Measurements from ENCODE around the gene AGBL1. TPM values are rescaled to one million over a fixed set of nuclear protein-coding genes. Genes with fewer than 3 reads are reported as not detected.

AGBL1 gene
- total and polyA plus RNA-seq, 8 donors, result under 0.01 to 0.18 TPM; not detected in 6

DNA sequence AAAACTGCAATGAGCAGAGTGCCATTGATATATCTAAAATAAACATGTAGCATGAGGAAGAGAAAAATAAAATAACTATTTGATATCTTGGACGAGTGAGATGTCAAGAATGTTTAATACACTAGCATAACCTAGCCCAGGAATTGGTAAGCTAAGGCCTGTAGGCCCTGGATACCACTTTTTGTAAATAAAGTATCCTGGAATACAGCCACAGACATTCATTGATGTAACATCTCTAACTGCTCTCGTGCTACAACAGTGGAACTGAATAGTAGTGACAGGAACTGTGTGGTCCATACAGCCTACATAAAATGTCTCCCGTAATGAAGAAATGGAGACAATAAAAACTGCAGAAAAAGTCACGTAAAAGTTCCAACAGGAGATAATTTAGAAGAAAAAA lies 869.0 kb downstream of the AGBL1 start:
- Histone ChIP-seq H3K4me3 (no peak overlapping the region), H3K9me3 (no peaks in the 10 kb centered on the region), H3K4me1 (no peaks in the 10 kb centered on the region), H3K36me3 (no peaks in the 10 kb centered on the region), H3K27me3 (no peaks in the 10 kb centered on the region), H3K27ac (no peak overlapping the region)
- TF ChIP-seq POLR2A (IDR thresholded peaks at IDR 0.05) (no peak), POLR2AphosphoS5 (IDR thresholded peaks at IDR 0.05) (no peak), EP300 (IDR thresholded peaks at IDR 0.05) (no peak)
- TF ChIP-seq, protein P1, sequence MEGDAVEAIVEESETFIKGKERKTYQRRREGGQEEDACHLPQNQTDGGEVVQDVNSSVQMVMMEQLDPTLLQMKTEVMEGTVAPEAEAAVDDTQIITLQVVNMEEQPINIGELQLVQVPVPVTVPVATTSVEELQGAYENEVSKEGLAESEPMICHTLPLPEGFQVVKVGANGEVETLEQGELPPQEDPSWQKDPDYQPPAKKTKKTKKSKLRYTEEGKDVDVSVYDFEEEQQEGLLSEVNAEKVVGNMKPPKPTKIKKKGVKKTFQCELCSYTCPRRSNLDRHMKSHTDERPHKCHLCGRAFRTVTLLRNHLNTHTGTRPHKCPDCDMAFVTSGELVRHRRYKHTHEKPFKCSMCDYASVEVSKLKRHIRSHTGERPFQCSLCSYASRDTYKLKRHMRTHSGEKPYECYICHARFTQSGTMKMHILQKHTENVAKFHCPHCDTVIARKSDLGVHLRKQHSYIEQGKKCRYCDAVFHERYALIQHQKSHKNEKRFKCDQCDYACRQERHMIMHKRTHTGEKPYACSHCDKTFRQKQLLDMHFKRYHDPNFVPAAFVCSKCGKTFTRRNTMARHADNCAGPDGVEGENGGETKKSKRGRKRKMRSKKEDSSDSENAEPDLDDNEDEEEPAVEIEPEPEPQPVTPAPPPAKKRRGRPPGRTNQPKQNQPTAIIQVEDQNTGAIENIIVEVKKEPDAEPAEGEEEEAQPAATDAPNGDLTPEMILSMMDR (IDR thresholded peaks at IDR 0.05), result no peak
- 61 to 69% (median 64%) methylated on average over 4 of the region's 4 CpGs for WGBS, 5 donors
- intact Hi-C loops (cut with DNase I; ENCODE audit: low total_unique reads), result no loop called here
- no peak for DNase-seq

DNA sequence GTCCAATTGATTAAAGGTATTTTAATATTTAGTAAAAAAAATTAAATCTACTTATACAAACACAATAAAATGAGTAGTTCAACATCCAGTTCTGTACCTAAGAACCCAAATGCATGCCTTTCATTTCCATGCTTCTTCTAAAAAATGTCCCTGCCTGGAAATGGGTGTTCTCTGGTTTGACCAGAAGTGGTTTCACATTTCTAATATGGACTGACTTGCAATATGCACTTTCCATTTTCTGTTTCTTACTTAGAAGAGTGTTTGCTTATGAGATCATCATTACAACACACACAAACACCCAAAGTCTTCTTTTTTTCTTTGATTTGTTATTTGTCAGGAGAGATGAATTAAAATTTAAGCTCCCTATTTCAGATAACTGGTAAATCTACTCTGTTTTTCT lies 879.6 kb downstream of the AGBL1 start:
- Histone ChIP-seq H3K27ac (no peak overlapping the region), H3K9me3 (no peaks in the 10 kb centered on the region), H3K4me1 (no peaks in the 10 kb centered on the region), H3K27me3 (no peaks in the 10 kb centered on the region), H3K4me3 (no peak overlapping the region), H3K36me3 (no peaks in the 10 kb centered on the region)
- TF ChIP-seq POLR2AphosphoS5 (IDR thresholded peaks at IDR 0.05) (no peak), POLR2A (IDR thresholded peaks at IDR 0.05) (no peak), EP300 (IDR thresholded peaks at IDR 0.05) (no peak)
- TF ChIP-seq, protein P1 (IDR thresholded peaks at IDR 0.05), result no peak
- no peak for DNase-seq
- intact Hi-C loops (cut with DNase I; ENCODE audit: low total_unique reads), result no loop called here

DNA sequence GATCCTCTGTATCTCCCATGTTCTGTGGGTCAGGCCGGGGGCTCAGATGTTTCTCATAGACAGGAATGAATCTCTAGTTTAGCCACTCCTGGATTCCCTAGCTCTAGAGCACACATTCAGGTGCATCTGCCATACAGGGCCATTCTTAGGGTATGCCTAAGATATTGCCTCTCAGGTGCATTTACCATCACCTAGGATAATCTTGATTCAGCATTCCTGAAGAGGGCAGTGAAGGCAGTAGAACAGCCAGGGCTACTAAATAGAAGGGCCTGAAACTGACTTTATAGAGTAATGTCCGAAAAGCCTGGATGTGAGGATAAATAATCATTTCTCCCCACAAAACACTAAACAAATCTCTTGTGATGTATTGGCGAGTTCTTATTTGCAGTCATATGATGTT lies 882.0 kb downstream of the AGBL1 start:
- intact Hi-C loops (cut with DNase I; ENCODE audit: low total_unique reads), result no loop called here
- DNase-seq, result no peak
- Histone ChIP-seq H3K27me3 (no peaks in the 10 kb centered on the region), H3K4me1 (no peaks in the 10 kb centered on the region), H3K27ac (no peak overlapping the region), H3K9me3 (no peaks in the 10 kb centered on the region), H3K4me3 (no peak overlapping the region), H3K36me3 (no peaks in the 10 kb centered on the region)
- WGBS, 5 donors, result 82 to 84% (median 83%) methylated on average over 3 of the region's 3 CpGs
- TF ChIP-seq, protein P1 (IDR thresholded peaks at IDR 0.05), result no peak
- TF ChIP-seq POLR2AphosphoS5 (IDR thresholded peaks at IDR 0.05) (no peak), EP300 (IDR thresholded peaks at IDR 0.05) (no peak), POLR2A (IDR thresholded peaks at IDR 0.05) (no peak)

DNA sequence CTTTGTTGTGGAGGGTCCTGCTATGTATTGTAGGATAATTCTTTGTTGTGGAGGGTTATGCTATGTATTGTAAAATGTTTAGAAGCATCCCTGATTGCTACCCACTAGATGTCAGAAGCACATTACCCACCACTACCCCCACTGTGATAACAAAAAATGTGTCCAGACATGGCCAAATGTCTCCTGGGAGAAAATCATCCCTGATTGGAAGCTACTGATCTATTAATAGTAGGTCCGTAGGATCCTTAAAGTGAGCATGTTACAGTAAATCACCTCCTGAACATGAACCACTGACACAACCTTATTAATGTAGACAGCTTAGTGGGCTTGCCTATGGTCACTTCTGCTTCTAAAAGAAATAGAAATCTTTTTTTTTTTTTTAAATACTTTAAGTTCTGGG lies 884.6 kb downstream of the AGBL1 start:
- Histone ChIP-seq H3K27me3 (no peaks in the 10 kb centered on the region), H3K9me3 (no peaks in the 10 kb centered on the region), H3K36me3 (no peaks in the 10 kb centered on the region), H3K4me3 (no peak overlapping the region), H3K27ac (no peak overlapping the region), H3K4me1 (no peaks in the 10 kb centered on the region)
- TF ChIP-seq POLR2A (IDR thresholded peaks at IDR 0.05) (no peak), POLR2AphosphoS5 (IDR thresholded peaks at IDR 0.05) (no peak), EP300 (IDR thresholded peaks at IDR 0.05) (no peak)
- TF ChIP-seq, protein P1 (IDR thresholded peaks at IDR 0.05), result no peak
- WGBS, 5 donors, result 76 to 94% (median 82%) methylated on average over 1 of the region's 1 CpG
- no peak for DNase-seq
- intact Hi-C loops (cut with DNase I; ENCODE audit: low total_unique reads), result no loop called here
